IMR-90 (cell line): Measurements from ENCODE around the gene RPS6KB1. TPM values are rescaled to one million over a fixed set of nuclear protein-coding genes. Genes with fewer than 3 reads are reported as not detected.
A peak's percentile ranks its signal among the peaks of the same experiment; 100 is the strongest.
"Not testable (repeated sequence)": the region's sequence is repeated elsewhere in the genome, so short reads cannot be mapped to it uniquely, and the experiment has no call there.

ENCODE experiments used
- ATAC-seq: fragments of 200-7000 bp; cut with Tn5 transposase; 2 replicates; pipeline ENCODE4 v1.9.1; 2020; ENCODE audit warnings: low read depth, mild to moderate bottlenecking, moderate library complexity
- BruUV-seq: library from RNA; stranded (reverse); fragments of 400-500 nt; replicated peaks from 2 replicates; lab custom pipeline; 2021; lab: Mats Ljungman, UMichigan
- CTCF ChIA-PET: fragments of 300-600 bp; formaldehyde crosslinking; extraction: SDS; loops from one replicate; lab custom pipeline; 2021; ENCODE audit warnings: antibody characterized with exemption; lab: Yijun Ruan, JAX
- POLR2A ChIA-PET: fragments of 300-600 bp; sonication (Branson Sonifier 250); formaldehyde crosslinking; loops from one replicate; lab custom pipeline; 2022; ENCODE audit warnings: antibody characterized with exemption; ENCODE audit not compliant: unreplicated experiment; lab: Charles Lee
- DNase-seq: peaks from one replicate; pipeline ENCODE4 v3.0.0; 2013
- H2AFZ ChIP-seq: replicated peaks from 2 replicates; pipeline ENCODE3; 2013; ENCODE audit warnings: low read length, mild to moderate bottlenecking; ENCODE audit not compliant: poor library complexity
- H2AK5ac ChIP-seq: 2 replicates; pipeline ENCODE4 v1.6.1; 2013; ENCODE audit warnings: low read depth, low read length, inconsistent platforms
- H2AK9ac ChIP-seq: replicated peaks from 2 replicates; pipeline ENCODE3; 2013; ENCODE audit warnings: mild to moderate bottlenecking, low read depth, low read length, moderate library complexity; ENCODE audit not compliant: poor library complexity
- H2BK120ac ChIP-seq: 2 replicates; pipeline ENCODE4 v1.6.1; 2013; ENCODE audit warnings: low read depth, low read length, inconsistent platforms
- H2BK15ac ChIP-seq: 3 replicates; pipeline ENCODE4 v1.6.1; 2013; ENCODE audit warnings: low read depth, low read length, inconsistent platforms
- H2BK20ac ChIP-seq: 2 replicates; pipeline ENCODE4 v1.6.1; 2013; ENCODE audit warnings: low read depth, mild to moderate bottlenecking, inconsistent platforms, low read length, moderate library complexity
- H2BK5ac ChIP-seq: 2 replicates; pipeline ENCODE4 v1.6.1; 2013; ENCODE audit warnings: mild to moderate bottlenecking, low read depth, low read length, inconsistent platforms; ENCODE audit not compliant: poor library complexity, severe bottlenecking
- H3K14ac ChIP-seq: replicated peaks from 2 replicates; pipeline ENCODE4 v1.6.1; 2013; ENCODE audit warnings: low read depth, low read length, inconsistent platforms
- H3K18ac ChIP-seq: 2 replicates; pipeline ENCODE4 v1.6.1; 2013; ENCODE audit warnings: low read depth, low read length, control low read depth
- H3K23ac ChIP-seq: 2 replicates; pipeline ENCODE4 v1.6.1; 2013; ENCODE audit warnings: low read depth, low read length, inconsistent platforms
- H3K27ac ChIP-seq: 2 replicates; pipeline ENCODE4 v1.5.1; 2013; ENCODE audit warnings: mild to moderate bottlenecking, control low read depth, low read length; ENCODE audit not compliant: insufficient read depth
- H3K27me3 ChIP-seq: 2 replicates; pipeline ENCODE4 v1.6.1; 2013; ENCODE audit warnings: low read length; ENCODE audit not compliant: control insufficient read depth, insufficient read depth
- H3K36me3 ChIP-seq: 2 replicates; pipeline ENCODE4 v1.6.1; 2013; ENCODE audit warnings: low read length, mixed read lengths; ENCODE audit not compliant: control insufficient read depth, insufficient read depth
- H3K4ac ChIP-seq: 2 replicates; pipeline ENCODE4 v1.6.1; 2013; ENCODE audit warnings: low read depth, low read length, inconsistent platforms
- H3K4me1 ChIP-seq: 2 replicates; pipeline ENCODE4 v1.6.1; 2013; ENCODE audit warnings: low read length, mixed read lengths; ENCODE audit not compliant: control insufficient read depth, insufficient read depth
- H3K4me2 ChIP-seq: 2 replicates; pipeline ENCODE4 v1.6.1; 2013; ENCODE audit warnings: low read depth, mild to moderate bottlenecking, control low read depth, low read length, moderate library complexity
- H3K4me3 ChIP-seq: 2 replicates; pipeline ENCODE4 v1.5.1; 2013; ENCODE audit warnings: low read depth, mild to moderate bottlenecking, control low read depth, low read length, moderate library complexity; ENCODE audit not compliant: insufficient read depth
- H3K56ac ChIP-seq: 2 replicates; pipeline ENCODE4 v1.6.1; 2013; ENCODE audit warnings: low read length, inconsistent platforms; ENCODE audit not compliant: insufficient read depth; ENCODE audit errors: extremely low read depth
- H3K79me1 ChIP-seq, 2 experiments: 2 replicates each; pipeline ENCODE4 v1.6.1; 2013; ENCODE audit warnings: low read length in 2 of 2, inconsistent platforms in 1 of 2, low read depth in 1 of 2
- H3K9ac ChIP-seq: 2 replicates; pipeline ENCODE4 v1.6.1; 2013; ENCODE audit warnings: low read depth, low read length, control low read depth
- H3K9me1 ChIP-seq: 2 replicates; pipeline ENCODE4 v1.6.1; 2013; ENCODE audit warnings: low read length, inconsistent platforms; ENCODE audit not compliant: insufficient read depth
- H3K9me3 ChIP-seq: 2 replicates; pipeline ENCODE4 v1.6.1; 2013; ENCODE audit warnings: low read length; ENCODE audit not compliant: control insufficient read depth, insufficient read depth
- H4K20me1 ChIP-seq: 2 replicates; pipeline ENCODE4 v1.6.1; 2013; ENCODE audit warnings: low read length, inconsistent platforms; ENCODE audit not compliant: insufficient read depth
- H4K5ac ChIP-seq: 2 replicates; pipeline ENCODE4 v1.6.1; 2013; ENCODE audit warnings: mild to moderate bottlenecking, low read depth, low read length, control low read depth
- H4K8ac ChIP-seq, 2 experiments: 2 replicates each; pipeline ENCODE4 v1.6.1; 2013; ENCODE audit warnings: low read depth in 2 of 2, low read length in 2 of 2, control low read depth in 1 of 2, inconsistent platforms in 1 of 2
- H4K91ac ChIP-seq: 2 replicates; pipeline ENCODE4 v1.6.1; 2013; ENCODE audit warnings: low read depth, low read length, inconsistent platforms; ENCODE audit not compliant: insufficient read depth
- RFX5 ChIP-seq: IDR thresholded peaks from 2 replicates; pipeline ENCODE4 v1.8.0; 2012; ENCODE audit warnings: low read depth, mild to moderate bottlenecking, low read length, moderate library complexity
- WGBS, 2 experiments: methylation state at CpG; one replicate each; pipeline versions ENCODE4 v1.1.5 to v1.1.7; 2013; ENCODE audit warnings: missing lambda C conversion rate in 2 of 2; ENCODE audit not compliant: insufficient read length in 1 of 2; ENCODE audit errors: extremely low coverage in 2 of 2; 5-methylcytosine and 5-hydroxymethylcytosine counted together
- dilution Hi-C: fragments of 300-500 bp; cut with HindIII; formaldehyde crosslinking; loops from one replicate; pipeline ENCODE4 v1.14.3; 2018; ENCODE audit warnings: low sequenced_read_pairs; ENCODE audit not compliant: unreplicated experiment
- in situ Hi-C: fragments of 300-500 bp; cut with MboI; formaldehyde crosslinking; loops from 3 replicates; pipeline ENCODE4 v1.14.3; 2019; ENCODE audit warnings: low sequenced_read_pairs, inconsistent platforms, mixed read lengths
- intact Hi-C: fragments of 100-400 bp; cut with micrococcal nuclease; formaldehyde crosslinking; loops from 2 replicates; pipeline ENCODE4 v1.10.0; 2022
- polyA plus RNA-seq, 3 experiments: library from polyadenylated mRNA; depleted of rRNA; stranded (reverse); fragments of >200 nt; gene quantifications; 2 replicates each; pipeline ENCODE4 v1.2.3, GENCODE V29; 2012; ENCODE audit warnings: low replicate concordance in 1 of 3
- total RNA-seq: library from RNA; depleted of rRNA; stranded (reverse); fragments of >200 nt; gene quantifications from 2 replicates; pipeline ENCODE4 v1.2.3, GENCODE V29; 2012

The RPS6KB1 gene
- total and polyA plus RNA-seq, 2 of the 4 experiments (the other 2 are of a cell fraction) = 11.7 to 20.3 TPM

- intact Hi-C loops = no loop called here
- Histone ChIP-seq H4K20me1 (no peaks in the 10 kb centered on the region), H2BK5ac (no peak overlapping the region), H2BK20ac (no peak overlapping the region), H3K9ac (no peak overlapping the region), H3K4me1 (no peaks in the 10 kb centered on the region), H3K56ac (no peak overlapping the region), H3K9me3 (no peaks in the 10 kb centered on the region), H3K79me1 (no peaks in the 10 kb centered on the region), H3K4me3 (no peak overlapping the region), H3K18ac (no peak overlapping the region), H3K4me2 (no peak overlapping the region), H2AK5ac (no peak overlapping the region), H2BK15ac (no peak overlapping the region), H3K27ac (no peak overlapping the region), H2BK120ac (no peak overlapping the region), H3K36me3 (no peaks in the 10 kb centered on the region), H2AK9ac (no peak overlapping the region), H3K27me3 (peaks cover 3% of the 10 kb centered on the region), H3K14ac (no peak overlapping the region), H4K8ac (no peak overlapping the region), H3K9me1 (no peaks in the 10 kb centered on the region), H4K91ac (no peak overlapping the region), H3K23ac (no peak overlapping the region), H3K4ac (no peak overlapping the region), H2AFZ (no peak overlapping the region), H4K5ac (no peak overlapping the region)
- dilution Hi-C loops = no loop called here
- ChIA-PET CTCF (interaction anchor here (0.6 kb wide), 1 partner anchor 8 kb away, joined by 3 read pairs; no protein-coding TSS in a partner anchor), POLR2A (no interaction called here)
- no CpG with 5 or more reads among the region's 1 CpG for WGBS, 2 experiments
- in situ Hi-C loops = no loop called here
- TF ChIP-seq RFX5 = no peak
- ATAC-seq = no peak
- DNase-seq = peak; percentile 9
- no TSS peak for BruUV-seq
These were observed 79.9 kb downstream of the RPS6KB1 start for GRCh38 chr17:59972778-59973177.

GRCh38 chr17:59973483-59973882 is 80.6 kb downstream of the RPS6KB1 start:
- H4K5ac ChIP-seq, H3K4me2 ChIP-seq, dilution Hi-C loops, BruUV-seq, H3K23ac ChIP-seq, H3K27ac ChIP-seq, H2AK9ac ChIP-seq, H2BK20ac ChIP-seq, ATAC-seq, H2AFZ ChIP-seq, H3K56ac ChIP-seq, H2BK15ac ChIP-seq, in situ Hi-C loops, intact Hi-C loops, POLR2A ChIA-PET, H3K27me3 ChIP-seq, H3K14ac ChIP-seq, H4K91ac ChIP-seq, H2BK120ac ChIP-seq, CTCF ChIA-PET, H2BK5ac ChIP-seq, H4K8ac ChIP-seq, H3K9ac ChIP-seq, H3K18ac ChIP-seq, H2AK5ac ChIP-seq, H3K36me3 ChIP-seq, H4K20me1 ChIP-seq, H3K4ac ChIP-seq, H3K9me3 ChIP-seq, H3K79me1 ChIP-seq, H3K4me1 ChIP-seq, DNase-seq, H3K4me3 ChIP-seq, H3K9me1 ChIP-seq: not testable (repeated sequence)
- 63% methylated on average over 4 of the region's 8 CpGs; no CpG with 5 or more reads in 1 of the 2 experiments for WGBS, 2 experiments
